AG04449 (cell line): ENCODE data around the gene PSME1.

Experiments
- CTCF ChIA-PET: fragments of 350-600 bp; formaldehyde crosslinking; extraction: SDS; loops from one replicate; lab custom pipeline; 2021; ENCODE audit warnings: antibody characterized with exemption; lab: Yijun Ruan, JAX
- POLR2A ChIA-PET: fragments of 400-600, 350-600 bp; formaldehyde crosslinking; extraction: SDS; loops from one replicate; lab custom pipeline; 2020; ENCODE audit warnings: antibody characterized with exemption, inconsistent platforms; lab: Yijun Ruan, JAX
- DNase-seq: peaks from one replicate; pipeline ENCODE4 v3.0.0-alpha.2; 2010; ENCODE audit warnings: low read depth, low spot score
- H3K4me3 ChIP-seq: 2 replicates; pipeline ENCODE4 v1.5.1; 2011; ENCODE audit warnings: low read depth, mild to moderate bottlenecking, control low read depth, low read length
- CTCF ChIP-seq: IDR thresholded peaks from one replicate; pipeline ENCODE4 v1.5.1; 2011; ENCODE audit warnings: mild to moderate bottlenecking, moderate library complexity, low read length, control low read depth, inconsistent platforms; ENCODE audit not compliant: insufficient read depth; ENCODE audit errors: missing control alignments

Gene PSME1

GRCh38 chr14:24092505-24093206 is 43.3 kb upstream of the PSME1 start:
- ChIA-PET CTCF (interaction anchor here (0.8 to 12.8 kb wide), 20 partner anchors 7 to 504 kb away, joined by 3 to 536 read pairs (median 6); partner anchors contain the start of genes CARMIL3, DCAF11, IRF9 and NRL), POLR2A (interaction anchor here (1.7 to 3.6 kb wide), 4 partner anchors 11 to 68 kb away, joined by 7 to 44 read pairs (median 14); partner anchors contain the start of genes CARMIL3, DCAF11, IRF9 and NRL)
- no peak for TF ChIP-seq CTCF
- H3K4me3 ChIP-seq, result no peak overlapping the region
- no peak for DNase-seq

GRCh38 chr14:24093207-24093900 is 42.6 kb upstream of the PSME1 start:
- ChIA-PET POLR2A (interaction anchor here (0.6 to 3.6 kb wide), 16 partner anchors 7 to 210 kb away, joined by 3 to 44 read pairs (median 6); partner anchors contain the start of genes CARMIL3, DCAF11, IRF9 and MDP1), CTCF (interaction anchor here (0.8 to 12.8 kb wide), 20 partner anchors 8 to 505 kb away, joined by 3 to 536 read pairs (median 6); partner anchors contain the start of genes CARMIL3, DCAF11, IRF9 and NRL)
- peak overlapping the region; percentile 87 for H3K4me3 ChIP-seq
- no peak for DNase-seq
- TF ChIP-seq CTCF, result no peak

- CTCF ChIA-PET, result interaction anchor here (0.9 to 12.8 kb wide), 13 partner anchors 8 to 214 kb away, joined by 3 to 536 read pairs (median 4); partner anchors contain the start of genes CARMIL3, CIDEB, IRF9 and TINF2
- POLR2A ChIA-PET, result interaction anchor here (0.6 to 3.6 kb wide), 19 partner anchors 8 to 210 kb away, joined by 3 to 44 read pairs (median 5); partner anchors contain the start of genes CARMIL3, DCAF11, EMC9 and IRF9
- DNase-seq, result peak; percentile 63
- peak within 1 kb of the TSS; percentile 87 for H3K4me3 ChIP-seq
- TF ChIP-seq CTCF, result peak; percentile 9
Observed at GRCh38 chr14:24093901-24094840, 41.8 kb upstream of the PSME1 start, which contains the start of gene PCK2. Gene PCK2 (plus strand): TSS chr14:24094311. CDS start chr14:24094406, 95 bp downstream.

GRCh38 chr14:24094841-24095270 is 41.1 kb upstream of the PSME1 start:
- no peak for TF ChIP-seq CTCF
- ChIA-PET CTCF (interaction anchor here (0.9 to 12.8 kb wide), 10 partner anchors 13 to 213 kb away, joined by 3 to 536 read pairs (median 4); partner anchors contain the start of genes CARMIL3, CIDEB, IRF9 and TINF2), POLR2A (interaction anchor here (0.9 to 3.6 kb wide), 10 partner anchors 8 to 66 kb away, joined by 3 to 44 read pairs (median 10); partner anchors contain the start of genes DCAF11, EMC9, IRF9 and NRL)
- DNase-seq, result no peak
- peak overlapping the region; percentile 87 for H3K4me3 ChIP-seq
